H1 (cell line): Measurements from ENCODE around the gene CYP26C1.

ENCODE experiments used
- EZH2 ChIP-seq: fragments of 200-600 bp; sonication (generic); IDR thresholded peaks from 2 replicates; pipeline ENCODE4 v1.7.1; 2012; ENCODE audit warnings: low read depth, mild to moderate bottlenecking, moderate library complexity, low read length, inconsistent platforms; ENCODE audit not compliant: severe bottlenecking
- MAX ChIP-seq: IDR thresholded peaks from 2 replicates; pipeline ENCODE4 v1.6.1; 2012; ENCODE audit warnings: inconsistent platforms
- PHF8 ChIP-seq: fragments of 200-600 bp; sonication (generic); conservative IDR thresholded peaks from 2 replicates; pipeline ENCODE4 v1.7.1; 2012; ENCODE audit warnings: low read depth, mild to moderate bottlenecking, inconsistent platforms, low read length, moderate library complexity
- POLR2A ChIP-seq, 2 experiments: IDR thresholded peaks; 1 replicate in 1 of 2; 2 replicates in 1 of 2; pipeline ENCODE4 v1.6.1; 2011; ENCODE audit warnings: low read depth in 2 of 2, low read length in 2 of 2, mild to moderate bottlenecking in 2 of 2; ENCODE audit errors: control extremely low read depth in 1 of 2
- SP1 ChIP-seq: IDR thresholded peaks from 2 replicates; pipeline ENCODE4 v1.6.1; 2011; ENCODE audit warnings: low read depth, low read length
- TF ChIP-seq, protein P1 (sequence below), 3 experiments: IDR thresholded peaks; 1 replicate in 2 of 3; 2 replicates in 1 of 3; pipeline versions ENCODE4 v1.5.1 to v1.6.1; 2011; ENCODE audit warnings: low read length in 3 of 3, mild to moderate bottlenecking in 3 of 3, inconsistent platforms in 2 of 3, low read depth in 1 of 3, moderate library complexity in 1 of 3; ENCODE audit not compliant: insufficient read depth in 1 of 3; ENCODE audit errors: control extremely low read depth in 1 of 3

DNA sequence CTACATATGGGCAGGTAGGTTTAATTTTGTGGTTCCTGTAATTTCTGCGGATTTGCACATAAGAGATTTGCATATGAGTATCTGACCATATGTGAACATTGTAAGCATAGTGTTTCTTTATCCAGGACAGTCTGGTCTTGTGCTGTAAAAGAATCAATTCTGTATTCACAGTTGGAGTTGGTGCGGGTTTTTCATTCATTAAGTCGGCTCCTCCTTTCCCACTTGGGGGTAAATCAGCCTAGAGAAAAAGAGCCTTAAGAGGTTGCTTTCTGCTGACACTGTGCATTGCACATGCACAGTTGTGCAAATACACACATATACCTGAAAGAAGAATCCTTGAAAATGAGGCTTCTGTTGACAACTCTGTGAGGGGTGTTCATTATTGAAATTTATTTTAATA, 6.1 kb upstream of the CYP26C1 start:
- TF ChIP-seq PHF8 (no peak), POLR2A (IDR thresholded peaks at IDR 0.05; ENCODE audit: control extremely low read depth in 1 of 2, low read depth in 2 of 2, low read length in 2 of 2) (no peak), EZH2 (no peak), MAX (no peak), SP1 (no peak)
- TF ChIP-seq, protein P1, sequence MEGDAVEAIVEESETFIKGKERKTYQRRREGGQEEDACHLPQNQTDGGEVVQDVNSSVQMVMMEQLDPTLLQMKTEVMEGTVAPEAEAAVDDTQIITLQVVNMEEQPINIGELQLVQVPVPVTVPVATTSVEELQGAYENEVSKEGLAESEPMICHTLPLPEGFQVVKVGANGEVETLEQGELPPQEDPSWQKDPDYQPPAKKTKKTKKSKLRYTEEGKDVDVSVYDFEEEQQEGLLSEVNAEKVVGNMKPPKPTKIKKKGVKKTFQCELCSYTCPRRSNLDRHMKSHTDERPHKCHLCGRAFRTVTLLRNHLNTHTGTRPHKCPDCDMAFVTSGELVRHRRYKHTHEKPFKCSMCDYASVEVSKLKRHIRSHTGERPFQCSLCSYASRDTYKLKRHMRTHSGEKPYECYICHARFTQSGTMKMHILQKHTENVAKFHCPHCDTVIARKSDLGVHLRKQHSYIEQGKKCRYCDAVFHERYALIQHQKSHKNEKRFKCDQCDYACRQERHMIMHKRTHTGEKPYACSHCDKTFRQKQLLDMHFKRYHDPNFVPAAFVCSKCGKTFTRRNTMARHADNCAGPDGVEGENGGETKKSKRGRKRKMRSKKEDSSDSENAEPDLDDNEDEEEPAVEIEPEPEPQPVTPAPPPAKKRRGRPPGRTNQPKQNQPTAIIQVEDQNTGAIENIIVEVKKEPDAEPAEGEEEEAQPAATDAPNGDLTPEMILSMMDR (IDR thresholded peaks at IDR 0.05; ENCODE audit: control extremely low read depth in 1 of 3, insufficient read depth in 1 of 3, low read depth in 1 of 3, low read length in 3 of 3): no peak
